GM12865 (cell line): ENCODE data around the gene DNER.

Experiments
- DNase-seq: peaks from one replicate; pipeline ENCODE4 v3.0.0; 2010; ENCODE audit warnings: low read depth
- H3K4me3 ChIP-seq: 2 replicates; pipeline ENCODE4 v1.5.1; 2011; ENCODE audit warnings: mild to moderate bottlenecking, low read depth, low read length, control low read depth
- TF ChIP-seq, protein P1 (sequence below): IDR thresholded peaks from 2 replicates; pipeline ENCODE4 v1.5.1; 2011; ENCODE audit warnings: low read length, control low read depth, low read depth, inconsistent platforms; ENCODE audit not compliant: insufficient read depth; ENCODE audit errors: missing control alignments

DNER gene

DNA sequence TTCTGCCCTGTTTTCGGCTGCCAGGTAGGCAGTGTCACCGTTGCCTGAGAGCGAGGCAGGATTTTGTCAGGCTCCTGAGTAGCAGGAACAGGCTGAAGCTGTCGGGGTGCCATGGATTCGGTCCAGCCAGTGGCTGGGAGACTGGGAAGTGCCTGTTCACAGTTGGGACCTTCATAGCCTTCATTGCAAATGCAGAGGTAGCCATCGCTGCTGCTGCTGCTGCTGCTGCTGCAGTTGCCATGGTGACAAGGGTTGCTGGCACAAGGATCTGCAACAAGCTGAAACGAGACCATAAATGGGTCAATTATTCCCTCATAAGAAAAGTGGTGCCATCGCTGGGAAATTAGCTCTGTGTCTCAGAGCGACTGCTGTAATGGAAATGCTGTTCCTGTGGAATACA lies 122.7 kb downstream of the DNER start:
- H3K4me3 ChIP-seq, result no peak overlapping the region
- TF ChIP-seq, protein P1, sequence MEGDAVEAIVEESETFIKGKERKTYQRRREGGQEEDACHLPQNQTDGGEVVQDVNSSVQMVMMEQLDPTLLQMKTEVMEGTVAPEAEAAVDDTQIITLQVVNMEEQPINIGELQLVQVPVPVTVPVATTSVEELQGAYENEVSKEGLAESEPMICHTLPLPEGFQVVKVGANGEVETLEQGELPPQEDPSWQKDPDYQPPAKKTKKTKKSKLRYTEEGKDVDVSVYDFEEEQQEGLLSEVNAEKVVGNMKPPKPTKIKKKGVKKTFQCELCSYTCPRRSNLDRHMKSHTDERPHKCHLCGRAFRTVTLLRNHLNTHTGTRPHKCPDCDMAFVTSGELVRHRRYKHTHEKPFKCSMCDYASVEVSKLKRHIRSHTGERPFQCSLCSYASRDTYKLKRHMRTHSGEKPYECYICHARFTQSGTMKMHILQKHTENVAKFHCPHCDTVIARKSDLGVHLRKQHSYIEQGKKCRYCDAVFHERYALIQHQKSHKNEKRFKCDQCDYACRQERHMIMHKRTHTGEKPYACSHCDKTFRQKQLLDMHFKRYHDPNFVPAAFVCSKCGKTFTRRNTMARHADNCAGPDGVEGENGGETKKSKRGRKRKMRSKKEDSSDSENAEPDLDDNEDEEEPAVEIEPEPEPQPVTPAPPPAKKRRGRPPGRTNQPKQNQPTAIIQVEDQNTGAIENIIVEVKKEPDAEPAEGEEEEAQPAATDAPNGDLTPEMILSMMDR, result no peak
- no peak for DNase-seq

DNA sequence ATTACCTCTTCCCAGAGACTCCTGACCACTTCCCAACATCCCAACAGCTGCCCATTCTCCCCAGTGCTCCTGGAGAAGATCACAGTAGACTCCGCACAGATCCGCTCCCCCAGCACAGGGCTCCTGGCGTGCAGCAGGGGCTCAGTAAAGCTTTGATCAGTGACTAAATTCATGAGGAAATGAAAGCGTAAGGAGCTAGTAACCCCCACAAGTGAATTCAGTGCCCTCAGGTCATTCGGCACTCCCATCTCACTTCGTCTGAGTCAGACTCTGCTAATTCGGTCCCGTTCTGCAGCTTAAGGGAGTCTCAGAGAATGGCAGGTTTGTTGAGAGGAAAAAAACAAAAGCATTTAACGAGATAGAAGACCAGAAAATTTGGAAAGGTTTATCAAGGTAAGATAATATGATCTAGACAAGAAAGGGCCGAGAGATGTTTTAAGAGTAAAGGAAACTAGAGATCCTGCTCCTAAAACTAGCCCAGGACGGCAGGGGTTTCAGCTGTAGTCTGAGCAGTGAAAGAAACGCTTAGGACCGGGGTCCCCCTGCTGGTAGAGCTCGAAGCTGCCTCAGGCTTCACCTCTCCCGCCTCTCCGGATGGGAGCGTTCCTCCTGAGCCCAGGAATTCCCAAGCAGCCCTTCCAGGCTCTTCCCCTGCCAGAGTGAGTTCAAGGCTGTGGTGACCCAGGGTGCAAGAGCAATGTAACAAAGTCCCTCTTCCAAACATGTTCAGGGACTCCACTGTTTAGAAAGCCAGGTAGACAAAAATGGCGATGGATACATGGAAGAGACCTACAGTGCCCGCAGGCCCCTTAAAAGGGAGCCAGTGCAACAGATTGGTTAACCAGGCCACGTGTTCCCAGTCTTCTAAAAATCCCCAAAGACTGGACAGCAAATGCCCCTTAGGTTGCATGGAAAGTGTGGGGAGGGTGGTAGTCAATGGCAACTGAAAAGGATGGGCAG lies 127.3 kb downstream of the DNER start:
- TF ChIP-seq, protein P1, result peak; percentile 75
- DNase-seq, result peak; percentile 50
- no peak overlapping the region for H3K4me3 ChIP-seq

DNA sequence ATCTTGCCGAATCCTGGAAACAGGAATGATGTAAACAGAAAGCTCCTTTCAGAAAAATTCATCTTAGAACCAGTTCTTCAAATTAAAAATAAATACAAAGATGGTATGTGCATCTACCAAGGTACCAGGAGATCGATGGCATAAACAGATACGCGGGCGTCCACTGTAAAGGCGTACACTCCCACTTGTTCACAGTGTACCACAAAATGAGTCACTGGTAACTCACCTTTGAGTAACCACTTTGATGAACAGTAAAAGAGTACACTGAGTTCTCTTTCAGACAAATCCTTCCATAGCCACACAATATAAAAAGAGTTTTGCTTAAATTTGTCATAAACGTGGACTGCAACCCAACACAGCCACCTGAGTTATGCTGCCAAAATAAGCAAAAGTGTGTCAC lies 128.3 kb downstream of the DNER start:
- DNase-seq, result no peak
- H3K4me3 ChIP-seq, result no peak overlapping the region
- TF ChIP-seq, protein P1, result no peak

DNA sequence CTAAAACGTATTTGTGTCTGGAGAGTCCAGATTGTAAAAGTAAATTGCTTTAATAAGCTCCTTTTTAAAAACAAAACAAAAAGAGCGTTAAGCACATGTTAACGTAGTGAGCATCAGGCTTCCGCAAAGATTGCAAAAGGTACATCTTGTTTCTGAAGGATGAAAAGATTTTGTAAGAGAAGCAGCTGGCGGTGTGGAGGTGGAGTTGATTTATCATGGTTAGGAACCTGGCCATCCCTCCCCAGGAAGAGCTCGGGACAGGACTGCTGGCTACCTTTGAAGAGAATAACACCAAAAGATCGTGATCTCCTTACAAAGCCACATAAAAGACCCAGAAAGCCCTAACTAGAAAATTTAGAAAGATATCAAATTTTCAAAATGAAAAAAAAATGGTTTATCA lies 132.2 kb downstream of the DNER start:
- no peak overlapping the region for H3K4me3 ChIP-seq
- DNase-seq, result no peak
- TF ChIP-seq, protein P1, result no peak

DNA sequence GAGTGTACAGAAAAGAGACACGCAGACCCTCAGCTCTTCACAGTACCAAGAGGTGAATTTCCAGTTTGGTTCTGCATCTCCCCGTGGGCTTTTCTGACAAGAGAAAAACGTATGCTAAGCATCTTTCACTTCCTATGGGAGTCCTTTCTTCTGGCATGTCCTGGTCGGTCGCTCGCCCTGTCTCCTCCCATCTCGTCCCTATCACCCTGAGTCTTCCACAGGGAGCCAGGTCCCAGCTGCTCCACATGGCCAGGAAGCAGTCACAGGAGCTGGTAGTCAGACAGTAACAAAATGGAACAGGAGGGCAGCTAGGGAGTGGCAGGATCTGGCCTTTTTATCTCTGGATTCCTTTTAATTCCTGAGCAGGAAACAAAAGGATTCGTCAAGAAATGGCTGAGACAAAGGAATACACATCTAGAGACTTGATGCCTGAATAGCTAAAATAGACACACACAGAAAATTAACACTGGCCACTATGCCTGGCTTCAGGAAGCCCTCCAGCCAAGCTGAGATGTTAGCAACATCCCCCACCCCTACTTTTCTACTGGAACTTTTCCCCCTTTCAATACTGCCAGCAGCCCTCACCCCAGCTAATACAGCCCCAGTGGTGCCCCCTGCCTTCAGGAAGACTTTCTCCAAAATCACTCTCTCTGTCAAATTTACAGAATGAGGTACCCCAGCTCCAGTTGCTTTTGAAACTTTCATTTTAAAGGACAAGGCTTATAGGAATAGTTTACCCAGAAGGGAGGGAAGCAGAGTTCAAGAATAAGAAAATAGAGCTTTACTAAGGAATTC lies 136.1 kb downstream of the DNER start:
- DNase-seq, result no peak
- TF ChIP-seq, protein P1, result no peak
- no peak overlapping the region for H3K4me3 ChIP-seq

DNA sequence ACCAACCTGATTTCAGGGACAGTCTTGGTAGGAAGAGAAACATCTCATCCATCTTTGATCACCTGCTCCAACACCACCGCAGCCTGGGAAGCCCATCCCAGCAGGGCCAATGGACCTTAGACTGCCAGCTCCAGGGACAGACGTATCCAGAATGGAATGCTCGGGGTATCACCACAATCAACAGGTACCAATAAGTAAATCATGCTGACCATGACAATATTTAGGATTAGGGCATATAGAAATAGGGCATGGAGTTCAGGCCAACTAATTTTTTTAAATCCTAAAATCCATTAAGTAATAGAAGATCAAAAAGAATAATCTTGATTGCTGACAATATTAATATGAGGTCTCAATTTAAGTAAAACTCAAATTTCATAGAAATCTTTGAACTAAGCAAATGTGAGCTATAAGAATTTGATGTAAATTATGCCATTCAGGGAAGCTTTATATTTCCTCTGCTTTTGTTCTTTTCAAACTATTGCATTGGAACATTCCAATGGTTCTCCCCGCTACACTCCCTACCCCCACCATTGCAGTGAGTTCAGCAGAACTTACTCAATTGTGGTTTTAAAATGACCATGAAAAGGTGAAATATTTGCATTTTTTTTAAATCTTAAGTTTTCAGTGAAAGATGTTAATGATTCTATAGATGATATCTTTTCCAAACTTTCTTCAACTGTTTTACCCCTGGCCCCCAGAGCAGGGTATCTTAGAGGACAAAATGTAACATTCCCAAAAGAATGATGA lies 138.6 kb downstream of the DNER start:
- no peak for DNase-seq
- no peak overlapping the region for H3K4me3 ChIP-seq
- TF ChIP-seq, protein P1, result no peak
